Cardiac muscle cell (in vitro differentiated cells and primary cell): ENCODE data around the gene VWA7. TPM values are rescaled to one million over a fixed set of nuclear protein-coding genes. Genes with fewer than 3 reads are reported as not detected.
A peak's percentile ranks its signal among the peaks of the same experiment; 100 is the strongest.

Source experiments
- DNase-seq, 2 donors: peaks; one replicate each; pipeline versions ENCODE4 v3.0.0 to v3.0.0-alpha.2; 2010 to 2017; ENCODE audit warnings: low read depth in 1 of 2, low spot score in 1 of 2
- H3K27ac ChIP-seq: fragments of 200-600 bp; sonication (generic); 2 replicates; pipeline ENCODE4 v1.5.1; 2016
- H3K27me3 ChIP-seq: fragments of 200-600 bp; sonication (generic); 2 replicates; pipeline ENCODE4 v1.6.0; 2016; ENCODE audit warnings: control low read depth
- H3K36me3 ChIP-seq: fragments of 200-600 bp; sonication (generic); 2 replicates; pipeline ENCODE4 v1.5.1; 2016; ENCODE audit warnings: control low read depth
- H3K4me1 ChIP-seq: fragments of 200-600 bp; sonication (generic); 2 replicates; pipeline ENCODE4 v1.8.1; 2017; ENCODE audit warnings: low read depth, mild to moderate bottlenecking, mixed run types
- H3K4me3 ChIP-seq: fragments of 200-600 bp; sonication (generic); 2 replicates; pipeline ENCODE4 v1.5.1; 2016; ENCODE audit warnings: mild to moderate bottlenecking
- H3K9me3 ChIP-seq: fragments of 200-600 bp; sonication (generic); 2 replicates; pipeline ENCODE4 v1.5.1; 2017; ENCODE audit warnings: low read depth, mild to moderate bottlenecking, control low read depth
- CTCF ChIP-seq: IDR thresholded peaks from 2 replicates; pipeline ENCODE4 v1.5.1; 2012; ENCODE audit warnings: low read depth, mild to moderate bottlenecking, low read length
- polyA plus RNA-seq: library from polyadenylated mRNA; unstranded; fragments of >200 nt; fragmentation: Nextera tagmentation; extraction: Ambion mirVana; gene quantifications from 2 replicates; pipeline ENCODE4 v1.2.1, GENCODE V29; 2016
- total RNA-seq: library from RNA; depleted of rRNA; stranded (reverse); fragments of >200 nt; gene quantifications from 2 replicates; pipeline ENCODE4 v1.2.3, GENCODE V29; 2016

VWA7 gene
- total and polyA plus RNA-seq, 2 experiments from 2014 or later, result 9.9 to 24.7 TPM

- no peak for TF ChIP-seq CTCF
- Histone ChIP-seq H3K4me3 (no peak overlapping the region), H3K9me3 (no peaks in the 10 kb centered on the region), H3K27me3 (no peaks in the 10 kb centered on the region), H3K36me3 (no peaks in the 10 kb centered on the region), H3K27ac (no peak overlapping the region), H3K4me1 (peaks cover 3% of the 10 kb centered on the region)
- DNase-seq, result no peak
Measured at GRCh38 chr6:31799781-31800180, 22.7 kb upstream of the VWA7 start.

GRCh38 chr6:31797588-31797987, 20.5 kb upstream of the VWA7 start:
- TF ChIP-seq CTCF, result no peak
- DNase-seq, result no peak
- no peak overlapping the region for H3K4me3 ChIP-seq
- H3K27me3 ChIP-seq, result no peaks in the 10 kb centered on the region
- H3K4me1 ChIP-seq, result peaks cover 7% of the 10 kb centered on the region
- no peaks in the 10 kb centered on the region for H3K36me3 ChIP-seq
- no peaks in the 10 kb centered on the region for H3K9me3 ChIP-seq
- H3K27ac ChIP-seq, result peak overlapping the region; percentile 28

- DNase-seq, result no peak
- H3K27ac ChIP-seq, result peak overlapping the region; percentile 28
- H3K9me3 ChIP-seq, result no peaks in the 10 kb centered on the region
Measured at GRCh38 chr6:31796993-31797385, 19.9 kb upstream of the VWA7 start.

GRCh38 chr6:31795616-31796298, 18.6 kb upstream of the VWA7 start, which contains the start of gene VARS1:
Gene VARS1 (minus strand): TSS chr6:31795752. CDS start chr6:31795217, 535 bp downstream.
- Histone ChIP-seq H3K27ac (peak within 1 kb of the TSS; percentile 100), H3K4me1 (peaks cover 7% of the 10 kb centered on the region), H3K4me3 (peak within 1 kb of the TSS; percentile 76), H3K9me3 (no peaks in the 10 kb centered on the region), H3K36me3 (peaks cover 6% of the 10 kb centered on the region), H3K27me3 (no peaks in the 10 kb centered on the region)
- peak; percentile 71 for TF ChIP-seq CTCF
- DNase-seq, result peak; percentile 93 to 96

More at GRCh38 chr6:31796993-31797385, 19.9 kb upstream of the VWA7 start:
- peaks cover 3% of the 10 kb centered on the region for H3K36me3 ChIP-seq
- peaks cover 7% of the 10 kb centered on the region for H3K4me1 ChIP-seq
- H3K27me3 ChIP-seq, result no peaks in the 10 kb centered on the region
- TF ChIP-seq CTCF, result no peak
- H3K4me3 ChIP-seq, result no peak overlapping the region

GRCh38 chr6:31794866-31795615, 17.9 kb upstream of the VWA7 start:
- H3K4me1 ChIP-seq, result peaks cover 7% of the 10 kb centered on the region
- no peaks in the 10 kb centered on the region for H3K9me3 ChIP-seq
- no peak for TF ChIP-seq CTCF
- peaks cover 6% of the 10 kb centered on the region for H3K36me3 ChIP-seq
- H3K4me3 ChIP-seq, result peak overlapping the region; percentile 76
- H3K27ac ChIP-seq, result peak overlapping the region; percentile 100
- no peaks in the 10 kb centered on the region for H3K27me3 ChIP-seq
- DNase-seq, result peak; percentile 5 to 29
